Measurements from ENCODE around the gene ST3GAL5. TPM values are rescaled to one million over a fixed set of nuclear protein-coding genes. Genes with fewer than 3 reads are reported as not detected.
A peak's percentile ranks its signal among the peaks of the same experiment; 100 is the strongest.
"Not testable (repeated sequence)": the region's sequence is repeated elsewhere in the genome, so short reads cannot be mapped to it uniquely, and the experiment has no call there.

Gene ST3GAL5
- total RNA-seq, 1 donor from 2014 or later: 18.2 TPM

- no peak for DNase-seq
Observed at GRCh38 chr2:85893428-85894258, 4.9 kb upstream of the ST3GAL5 start.

DNA sequence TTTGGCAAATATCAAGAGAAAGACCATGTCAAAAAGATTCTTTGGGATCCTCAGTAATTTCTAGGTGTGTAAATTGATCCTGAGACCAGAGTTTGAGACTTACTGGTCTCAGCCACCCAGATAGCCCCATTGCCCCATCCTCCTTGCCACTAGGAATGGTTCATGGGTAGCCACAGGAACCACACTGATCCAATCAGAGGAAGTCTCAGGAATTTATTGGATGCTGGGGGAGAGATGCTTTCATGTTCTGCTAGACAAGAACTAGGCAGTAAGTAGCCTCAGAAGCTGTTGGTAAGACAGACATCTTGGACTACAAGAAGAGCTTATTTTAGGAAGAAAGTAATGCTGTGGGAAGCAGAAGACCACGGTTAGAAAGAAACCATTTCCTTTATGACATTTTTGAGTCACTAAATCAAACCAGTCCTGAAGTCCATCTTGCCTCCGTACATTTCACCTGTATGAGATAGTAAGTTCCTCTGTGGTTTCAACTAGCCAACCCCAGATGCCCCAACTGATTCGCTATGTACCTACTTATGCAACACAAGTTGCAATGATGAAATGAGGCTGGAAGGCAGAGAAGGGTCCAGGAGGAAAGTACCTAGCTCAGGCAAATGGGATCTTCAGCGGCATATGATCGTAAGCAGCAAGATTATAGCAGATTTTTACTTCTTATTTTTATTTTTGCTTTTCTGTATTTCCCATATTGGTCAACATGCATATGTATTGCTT is 3.6 kb upstream of the ST3GAL5 start:
- DNase-seq: no peak

DNA sequence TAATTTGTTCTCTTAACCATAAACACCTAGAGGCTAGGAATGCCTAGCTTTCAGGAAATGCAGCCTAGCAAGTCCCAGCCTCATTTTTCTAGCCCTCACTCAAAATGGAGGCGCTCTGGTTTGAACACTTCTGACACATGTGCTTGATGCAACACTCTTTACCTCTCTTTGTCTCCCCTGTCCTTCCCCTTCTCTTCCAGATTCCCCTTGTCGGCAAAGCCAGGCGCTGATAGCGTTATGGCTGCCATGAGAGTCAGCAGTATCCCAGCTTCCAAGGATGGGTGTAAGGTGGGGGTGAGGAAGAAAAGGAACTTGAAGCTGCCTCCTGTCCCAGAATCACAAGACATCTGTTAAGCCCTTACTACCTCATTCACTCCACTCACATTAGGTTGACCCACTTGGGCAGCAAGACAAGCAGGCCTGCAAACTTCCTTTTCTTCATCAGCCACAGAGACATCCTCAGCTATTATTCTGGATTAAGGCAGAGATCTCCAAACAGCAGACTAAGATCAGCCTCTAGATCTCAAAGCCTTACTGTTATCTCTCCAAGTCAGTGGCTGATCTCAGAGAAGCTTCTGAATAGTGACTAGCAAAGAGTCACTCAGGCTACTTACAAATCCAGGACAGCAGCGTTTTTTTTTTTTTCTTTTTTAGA is 1.9 kb upstream of the ST3GAL5 start:
- no peak for DNase-seq

GRCh38 chr2:85889627-85890281 is 964 bp upstream of the ST3GAL5 start:
- peak; percentile 53 for DNase-seq

GRCh38 chr2:85888020-85888683 is 638 bp downstream of the ST3GAL5 start:
- peak; percentile 40 for DNase-seq

DNA sequence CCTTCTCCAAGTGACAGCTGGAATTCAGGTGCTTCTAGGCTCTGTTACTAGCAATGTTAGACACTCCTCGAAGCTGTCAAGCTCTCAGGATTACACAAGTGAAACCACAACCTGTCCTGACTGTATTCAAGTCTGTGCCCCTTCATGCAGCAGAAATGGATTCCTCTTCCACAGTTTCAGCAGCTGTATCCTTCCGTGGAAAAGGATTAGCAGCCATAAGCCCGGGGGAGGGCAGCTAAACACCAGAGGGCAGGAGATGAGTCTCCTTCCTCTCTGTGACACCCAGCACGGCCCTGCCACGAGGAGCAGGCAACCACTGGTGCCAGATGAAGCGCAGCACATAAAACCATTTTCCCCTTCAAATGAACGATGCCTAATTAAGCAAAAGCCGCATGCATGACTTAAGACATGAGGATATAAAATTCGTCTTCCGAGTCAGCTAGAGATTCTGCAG is 1.2 kb downstream of the ST3GAL5 start:
- DNase-seq: peak; percentile 70

DNA sequence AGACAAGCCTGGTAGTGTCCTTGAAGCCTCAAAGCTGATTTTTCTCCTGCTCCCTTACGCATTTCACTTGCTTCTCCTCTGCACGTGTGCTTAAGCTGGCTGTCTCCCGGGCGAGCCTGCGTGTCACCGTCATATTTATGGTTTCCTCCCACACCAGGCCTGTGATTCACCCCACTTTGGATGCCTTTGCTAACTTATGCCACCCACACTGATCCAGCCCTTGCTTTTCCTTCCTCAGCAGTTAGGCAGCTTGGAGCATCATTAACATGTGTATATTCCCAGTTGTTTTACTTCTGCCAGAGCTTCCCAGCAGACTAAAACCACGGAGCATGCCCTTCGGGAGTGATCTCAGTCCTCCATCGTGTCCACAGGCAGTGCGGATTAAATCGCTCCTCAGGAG is 2.2 kb downstream of the ST3GAL5 start:
- DNase-seq: peak; percentile 38

DNA sequence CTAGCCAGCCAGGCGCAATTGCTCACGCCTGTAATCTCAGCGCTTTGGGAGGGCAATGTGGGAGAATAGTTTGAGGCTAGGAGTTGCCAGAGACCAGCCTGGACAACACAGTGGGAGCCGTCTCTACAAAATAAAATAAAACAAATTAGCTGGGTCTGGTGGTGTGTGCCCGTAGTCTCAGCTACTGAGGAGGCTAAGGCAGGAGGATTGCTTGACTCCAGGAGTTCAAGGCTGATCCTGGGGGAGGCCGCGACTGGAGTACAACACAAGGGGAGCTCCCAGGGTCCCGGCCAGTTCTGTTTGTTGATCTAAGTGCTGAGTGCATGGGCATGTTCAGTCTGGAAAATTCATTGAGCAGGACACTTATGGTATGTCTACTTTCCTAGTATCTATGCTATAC is 2.6 kb downstream of the ST3GAL5 start:
- no peak for DNase-seq

DNA sequence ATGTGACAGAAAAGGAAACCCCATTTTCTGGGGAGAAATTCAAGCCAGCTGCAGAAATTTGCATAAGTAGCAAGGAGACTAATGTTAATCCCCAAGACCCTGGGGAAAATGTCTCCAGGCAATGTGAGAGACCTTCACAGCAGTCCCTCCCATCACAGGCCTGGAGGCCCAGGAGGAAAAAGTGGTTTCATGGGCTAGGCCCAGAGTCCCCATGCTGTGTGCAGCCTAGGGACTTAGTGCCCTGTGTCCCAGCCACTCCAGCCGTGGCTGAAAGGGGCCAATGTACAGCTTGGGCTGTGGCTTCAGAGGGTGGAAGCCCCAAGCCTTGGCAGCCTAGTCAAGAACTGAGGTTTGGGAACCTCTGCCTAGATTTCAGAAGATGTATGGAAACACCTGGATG is 7.0 kb downstream of the ST3GAL5 start:
- not testable (repeated sequence) for DNase-seq

GRCh38 chr2:85880716-85881328 is 8.0 kb downstream of the ST3GAL5 start:
- not testable (repeated sequence) for DNase-seq

GRCh38 chr2:85878719-85879370 is 9.9 kb downstream of the ST3GAL5 start:
- no peak for DNase-seq

DNA sequence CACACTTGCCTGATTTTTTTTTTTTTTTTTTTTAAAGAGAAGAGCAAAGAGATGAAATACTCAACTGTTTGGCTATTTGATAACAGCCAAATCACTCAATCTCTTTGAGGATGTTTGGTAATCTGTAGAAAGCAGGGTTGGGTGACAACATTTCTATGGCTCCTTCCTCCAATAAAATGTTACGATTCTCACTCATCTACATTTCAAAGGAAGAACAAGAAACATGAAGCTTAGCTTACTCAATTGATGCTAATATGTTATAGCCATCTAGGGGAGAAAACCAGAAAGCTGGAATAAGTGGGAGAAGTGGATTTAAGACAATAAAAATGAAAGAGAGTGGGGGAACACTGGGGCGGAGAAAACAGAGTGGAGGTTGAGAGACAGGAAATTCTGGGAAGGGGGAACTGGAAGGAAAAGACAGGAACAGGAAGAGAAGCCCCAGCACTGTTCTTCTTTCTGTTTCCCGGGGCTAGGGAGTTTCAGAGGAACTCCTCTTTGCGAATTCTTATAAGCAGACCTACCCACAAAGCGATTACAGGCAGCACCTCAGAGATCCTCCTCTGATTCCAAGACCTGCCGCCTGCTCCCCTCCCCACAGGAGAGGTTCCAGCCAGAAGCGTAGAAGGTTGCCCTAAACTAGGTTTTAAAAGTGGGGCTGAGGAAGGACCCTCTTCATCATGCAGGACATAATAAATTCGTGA is 13.3 kb downstream of the ST3GAL5 start:
- DNase-seq: no peak

- no peak for DNase-seq
Observed at GRCh38 chr2:85873679-85874078, 15.1 kb downstream of the ST3GAL5 start.

DNA sequence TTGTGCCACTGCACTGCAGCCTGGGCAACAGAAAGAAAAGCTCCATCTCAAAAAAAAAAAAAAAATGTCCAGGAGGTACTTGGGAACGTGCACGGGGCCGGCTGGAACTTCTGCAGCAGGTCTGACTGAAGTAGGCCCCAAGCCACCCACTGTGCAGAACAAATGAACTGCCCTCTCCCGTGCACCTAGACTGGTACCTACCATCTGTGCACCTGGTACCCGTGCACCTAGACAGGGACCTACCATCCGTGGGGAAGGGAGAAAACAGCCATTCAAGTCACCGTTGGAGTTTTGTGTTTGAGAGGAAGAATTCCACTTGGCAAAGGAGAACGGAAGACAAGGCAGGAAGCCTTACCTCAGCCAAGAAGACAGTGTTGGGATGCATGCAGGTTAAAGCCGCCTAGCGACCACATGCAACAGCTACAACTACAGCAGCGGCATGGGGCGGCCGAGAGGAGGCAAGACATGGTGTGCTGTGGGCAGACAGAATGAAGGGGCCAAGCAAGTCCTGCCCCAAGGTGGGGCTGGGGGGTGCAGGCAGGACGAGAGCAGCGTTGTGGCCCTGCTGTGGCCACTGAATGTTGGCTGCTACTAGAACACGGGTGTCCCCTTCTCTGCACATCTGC is 16.1 kb downstream of the ST3GAL5 start:
- DNase-seq: no peak

GRCh38 chr2:85871494-85872164 is 17.2 kb downstream of the ST3GAL5 start:
- no peak for DNase-seq

DNA sequence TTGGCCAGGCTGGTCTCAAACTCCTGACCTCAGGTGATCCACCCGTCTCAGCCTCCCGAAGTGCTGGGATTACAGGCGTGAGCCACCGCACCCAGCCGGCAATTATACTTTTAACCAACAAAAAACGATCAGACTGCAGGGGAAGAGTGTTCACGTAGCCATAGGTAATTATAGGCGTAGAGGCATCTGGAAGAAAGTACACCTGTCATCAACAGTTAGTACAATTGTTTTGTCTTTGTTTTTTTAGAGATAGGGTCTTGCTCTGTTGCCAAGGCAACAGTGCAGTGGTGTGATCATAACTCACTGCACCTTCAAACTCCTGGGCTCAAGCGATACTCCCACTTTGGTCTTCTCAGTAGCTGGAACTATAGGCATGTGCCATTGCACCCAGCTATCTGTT is 20.0 kb downstream of the ST3GAL5 start:
- no peak for DNase-seq

GRCh38 chr2:85867556-85868292 is 21.1 kb downstream of the ST3GAL5 start:
- DNase-seq: no peak

DNA sequence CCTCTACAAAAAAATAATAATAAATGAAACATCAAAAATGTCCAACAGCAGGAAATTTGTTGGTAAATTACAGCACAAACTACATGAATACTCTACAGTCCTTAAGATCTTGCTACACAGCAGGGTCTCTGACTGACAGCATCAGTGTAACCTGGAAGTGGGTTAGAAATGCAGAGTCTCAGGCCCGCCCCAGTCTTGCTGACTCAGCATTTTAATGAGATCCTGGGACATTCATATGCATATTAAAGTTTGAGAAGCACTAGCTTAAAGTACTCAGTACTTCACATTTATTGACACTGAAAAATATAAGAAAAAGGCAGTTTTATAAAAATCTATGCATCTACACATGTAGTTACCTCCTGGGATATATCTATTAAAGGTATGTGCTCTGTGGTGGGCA is 21.7 kb downstream of the ST3GAL5 start:
- no peak for DNase-seq

Measured in tongue (tissue), 2 donors.